ENCODE data around the gene COL9A1. TPM values are rescaled to one million over a fixed set of nuclear protein-coding genes. Genes with fewer than 3 reads are reported as not detected.
"Not testable (repeated sequence)": the region's sequence is repeated elsewhere in the genome, so short reads cannot be mapped to it uniquely, and the experiment has no call there.

COL9A1 gene
- total RNA-seq, 1 experiment from 2014 or later: not detected

GRCh38 chr6:70327036-70327435 is 24.2 kb upstream of the COL9A1 start:
- Histone ChIP-seq H3K4me3 (ENCODE audit: low read depth in 2 of 2, low read length in 2 of 2) (no peak overlapping the region), H3K27ac (ENCODE audit: low read length) (no peak overlapping the region), H3K27me3 (ENCODE audit: control insufficient read depth, insufficient read depth, low read length) (peaks cover 2% of the 10 kb centered on the region; the same call in 1 of the 2 replicates), H3K9me3 (ENCODE audit: control insufficient read depth, insufficient read depth, low read depth, low read length) (no peaks in the 10 kb centered on the region), H3K36me3 (ENCODE audit: control insufficient read depth, insufficient read depth, low read length) (no peaks in the 10 kb centered on the region), H3K4me1 (ENCODE audit: control insufficient read depth, insufficient read depth, low read length) (no peaks in the 10 kb centered on the region)
- no peak for DNase-seq (ENCODE audit: low read depth, low spot score)
- ChIA-PET CTCF (no interaction called here), POLR2A (no interaction called here)
- ATAC-seq: no peak
- no TSS peak for BruUV-seq (replicated peaks)
- TF ChIP-seq POLR2AphosphoS5 (IDR thresholded peaks at IDR 0.05; ENCODE audit: low read depth, low read length): no peak
- no peak for TF ChIP-seq TCF7L2 (IDR thresholded peaks at IDR 0.05; ENCODE audit: low read depth, low read length)
- TF ChIP-seq, protein P1, sequence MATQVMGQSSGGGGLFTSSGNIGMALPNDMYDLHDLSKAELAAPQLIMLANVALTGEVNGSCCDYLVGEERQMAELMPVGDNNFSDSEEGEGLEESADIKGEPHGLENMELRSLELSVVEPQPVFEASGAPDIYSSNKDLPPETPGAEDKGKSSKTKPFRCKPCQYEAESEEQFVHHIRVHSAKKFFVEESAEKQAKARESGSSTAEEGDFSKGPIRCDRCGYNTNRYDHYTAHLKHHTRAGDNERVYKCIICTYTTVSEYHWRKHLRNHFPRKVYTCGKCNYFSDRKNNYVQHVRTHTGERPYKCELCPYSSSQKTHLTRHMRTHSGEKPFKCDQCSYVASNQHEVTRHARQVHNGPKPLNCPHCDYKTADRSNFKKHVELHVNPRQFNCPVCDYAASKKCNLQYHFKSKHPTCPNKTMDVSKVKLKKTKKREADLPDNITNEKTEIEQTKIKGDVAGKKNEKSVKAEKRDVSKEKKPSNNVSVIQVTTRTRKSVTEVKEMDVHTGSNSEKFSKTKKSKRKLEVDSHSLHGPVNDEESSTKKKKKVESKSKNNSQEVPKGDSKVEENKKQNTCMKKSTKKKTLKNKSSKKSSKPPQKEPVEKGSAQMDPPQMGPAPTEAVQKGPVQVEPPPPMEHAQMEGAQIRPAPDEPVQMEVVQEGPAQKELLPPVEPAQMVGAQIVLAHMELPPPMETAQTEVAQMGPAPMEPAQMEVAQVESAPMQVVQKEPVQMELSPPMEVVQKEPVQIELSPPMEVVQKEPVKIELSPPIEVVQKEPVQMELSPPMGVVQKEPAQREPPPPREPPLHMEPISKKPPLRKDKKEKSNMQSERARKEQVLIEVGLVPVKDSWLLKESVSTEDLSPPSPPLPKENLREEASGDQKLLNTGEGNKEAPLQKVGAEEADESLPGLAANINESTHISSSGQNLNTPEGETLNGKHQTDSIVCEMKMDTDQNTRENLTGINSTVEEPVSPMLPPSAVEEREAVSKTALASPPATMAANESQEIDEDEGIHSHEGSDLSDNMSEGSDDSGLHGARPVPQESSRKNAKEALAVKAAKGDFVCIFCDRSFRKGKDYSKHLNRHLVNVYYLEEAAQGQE (IDR thresholded peaks at IDR 0.05; ENCODE audit: insufficient read depth in 1 of 2, low read depth in 2 of 2, low read length in 1 of 2): no peak
- no peak for TF ChIP-seq SIN3A (IDR thresholded peaks at IDR 0.05; ENCODE audit: borderline replicate concordance, insufficient read depth, low read depth, low read length)
- TF ChIP-seq, protein P2, sequence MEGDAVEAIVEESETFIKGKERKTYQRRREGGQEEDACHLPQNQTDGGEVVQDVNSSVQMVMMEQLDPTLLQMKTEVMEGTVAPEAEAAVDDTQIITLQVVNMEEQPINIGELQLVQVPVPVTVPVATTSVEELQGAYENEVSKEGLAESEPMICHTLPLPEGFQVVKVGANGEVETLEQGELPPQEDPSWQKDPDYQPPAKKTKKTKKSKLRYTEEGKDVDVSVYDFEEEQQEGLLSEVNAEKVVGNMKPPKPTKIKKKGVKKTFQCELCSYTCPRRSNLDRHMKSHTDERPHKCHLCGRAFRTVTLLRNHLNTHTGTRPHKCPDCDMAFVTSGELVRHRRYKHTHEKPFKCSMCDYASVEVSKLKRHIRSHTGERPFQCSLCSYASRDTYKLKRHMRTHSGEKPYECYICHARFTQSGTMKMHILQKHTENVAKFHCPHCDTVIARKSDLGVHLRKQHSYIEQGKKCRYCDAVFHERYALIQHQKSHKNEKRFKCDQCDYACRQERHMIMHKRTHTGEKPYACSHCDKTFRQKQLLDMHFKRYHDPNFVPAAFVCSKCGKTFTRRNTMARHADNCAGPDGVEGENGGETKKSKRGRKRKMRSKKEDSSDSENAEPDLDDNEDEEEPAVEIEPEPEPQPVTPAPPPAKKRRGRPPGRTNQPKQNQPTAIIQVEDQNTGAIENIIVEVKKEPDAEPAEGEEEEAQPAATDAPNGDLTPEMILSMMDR (IDR thresholded peaks at IDR 0.05): no peak
- in situ Hi-C loops (cut with HindIII; ENCODE audit: low pct_unique_long_range_greater_than_20kb, low sequenced_read_pairs): no loop called here
- intact Hi-C loops (cut with micrococcal nuclease; ENCODE audit: unreplicated experiment): no loop called here

GRCh38 chr6:70325009-70325408 is 22.1 kb upstream of the COL9A1 start:
- Histone ChIP-seq H3K27ac (ENCODE audit: low read length) (no peak overlapping the region), H3K4me3 (ENCODE audit: low read depth in 2 of 2, low read length in 2 of 2) (no peak overlapping the region), H3K27me3 (ENCODE audit: control insufficient read depth, insufficient read depth, low read length) (peaks cover 2% of the 10 kb centered on the region; the same call in 1 of the 2 replicates), H3K9me3 (ENCODE audit: control insufficient read depth, insufficient read depth, low read depth, low read length) (no peaks in the 10 kb centered on the region), H3K4me1 (ENCODE audit: control insufficient read depth, insufficient read depth, low read length) (no peaks in the 10 kb centered on the region), H3K36me3 (ENCODE audit: control insufficient read depth, insufficient read depth, low read length) (no peaks in the 10 kb centered on the region)
- ATAC-seq (no peak), DNase-seq (ENCODE audit: low read depth, low spot score) (no peak)
- ChIA-PET CTCF (no interaction called here), POLR2A (no interaction called here)
- in situ Hi-C loops (cut with HindIII; ENCODE audit: low pct_unique_long_range_greater_than_20kb, low sequenced_read_pairs): no loop called here
- no peak for TF ChIP-seq SIN3A (IDR thresholded peaks at IDR 0.05; ENCODE audit: borderline replicate concordance, insufficient read depth, low read depth, low read length)
- TF ChIP-seq POLR2AphosphoS5 (IDR thresholded peaks at IDR 0.05; ENCODE audit: low read depth, low read length): no peak
- TF ChIP-seq, protein P2 (IDR thresholded peaks at IDR 0.05): no peak
- TF ChIP-seq, protein P1 (IDR thresholded peaks at IDR 0.05; ENCODE audit: insufficient read depth in 1 of 2, low read depth in 2 of 2, low read length in 1 of 2): no peak
- TF ChIP-seq TCF7L2 (IDR thresholded peaks at IDR 0.05; ENCODE audit: low read depth, low read length): no peak
- intact Hi-C loops (cut with micrococcal nuclease; ENCODE audit: unreplicated experiment): no loop called here
- no TSS peak for BruUV-seq (replicated peaks)

GRCh38 chr6:70317799-70318198 is 14.9 kb upstream of the COL9A1 start:
- H3K4me3 ChIP-seq (ENCODE audit: low read depth in 2 of 2, low read length in 2 of 2): peak overlapping the region in 1 of 2 experiments; percentile 27; a peak in 1 of 4 replicates
- DNase-seq (ENCODE audit: low read depth, low spot score); ATAC-seq; H3K9me3 ChIP-seq (ENCODE audit: control insufficient read depth, insufficient read depth, low read depth, low read length); H3K27ac ChIP-seq (ENCODE audit: low read length); BruUV-seq (replicated peaks); H3K27me3 ChIP-seq (ENCODE audit: control insufficient read depth, insufficient read depth, low read length); POLR2A ChIA-PET; H3K4me1 ChIP-seq (ENCODE audit: control insufficient read depth, insufficient read depth, low read length); H3K36me3 ChIP-seq (ENCODE audit: control insufficient read depth, insufficient read depth, low read length); CTCF ChIA-PET; in situ Hi-C loops (cut with HindIII; ENCODE audit: low pct_unique_long_range_greater_than_20kb, low sequenced_read_pairs); intact Hi-C loops (cut with micrococcal nuclease; ENCODE audit: unreplicated experiment): not testable (repeated sequence)
